HepG2 (cell line): ENCODE measurements around the gene PC. TPM values are rescaled to one million over a fixed set of nuclear protein-coding genes. Genes with fewer than 3 reads are reported as not detected.

Experiments used
- ATAC-seq: fragments of 200-7000 bp; cut with Tn5 transposase; 3 replicates; pipeline ENCODE4 v1.9.1; 2020; ENCODE audit warnings: mild to moderate bottlenecking, moderate library complexity
- BruUV-seq: library from RNA; stranded (reverse); fragments of 400-500 nt; replicated peaks from 2 replicates; lab custom pipeline; 2021; lab: Mats Ljungman, UMichigan
- CTCF ChIA-PET: fragments of 300-600 bp; formaldehyde crosslinking; extraction: SDS; loops from one replicate; lab custom pipeline; 2021; ENCODE audit warnings: low total read pairs, inconsistent platforms, low intra/inter-chr PET ratio; lab: Yijun Ruan, JAX
- POLR2A ChIA-PET: fragments of 350-600 bp; sonication (Branson Sonifier 250); formaldehyde crosslinking; loops from one replicate; lab custom pipeline; 2020; ENCODE audit warnings: antibody characterized with exemption, inconsistent platforms; lab: Yijun Ruan, JAX
- DNase-seq: peaks from one replicate; pipeline ENCODE4 v3.0.0-alpha.2; 2015; ENCODE audit warnings: low spot score
- FAIRE-seq: peaks from 3 replicates; lab custom pipeline; 2011; peaks lifted over from hg19 to GRCh38; lab: Jason Lieb, UNC
- H2AFZ ChIP-seq: one replicate; pipeline ENCODE4 v1.6.1; 2011; ENCODE audit warnings: low read length, inconsistent platforms
- H3K27ac ChIP-seq: fragments of 300-600 bp; 3 replicates; pipeline ENCODE4 v1.8.0; 2011; ENCODE audit warnings: mixed run types, mild to moderate bottlenecking, mixed read lengths, low read length, inconsistent platforms; ENCODE audit not compliant: insufficient read depth; ENCODE audit errors: extremely low read length
- H3K27me3 ChIP-seq, 2 experiments: fragments of 200-600 bp in 1 of 2; 2 replicates in 1 of 2; 3 replicates in 1 of 2; pipeline versions ENCODE4 v1.6.0 to v1.8.0; 2011; ENCODE audit warnings: low read length in 2 of 2, mild to moderate bottlenecking in 2 of 2, moderate library complexity in 2 of 2, inconsistent platforms in 1 of 2; ENCODE audit not compliant: insufficient read depth in 2 of 2, control insufficient read depth in 1 of 2
- H3K36me3 ChIP-seq, 2 experiments: fragments of 200-600 bp in 1 of 2; replicated peaks in 1 of 2; 2 replicates in 1 of 2; 3 replicates in 1 of 2; pipeline versions ENCODE4 v1.5.1 to v1.8.0; 2011; ENCODE audit warnings: low read length in 2 of 2, inconsistent platforms in 1 of 2; ENCODE audit not compliant: insufficient read depth in 2 of 2, control insufficient read depth in 1 of 2
- H3K4me1 ChIP-seq: 2 replicates; pipeline ENCODE4 v1.5.1; 2012; ENCODE audit warnings: low read length, inconsistent platforms; ENCODE audit not compliant: insufficient read depth
- H3K4me2 ChIP-seq: 2 replicates; pipeline ENCODE4 v1.6.0; 2011; ENCODE audit warnings: low read depth, low read length, inconsistent platforms
- H3K4me3 ChIP-seq, 3 experiments: fragments of 200-600 bp in 1 of 3; sonication (generic), shearing (Covaris generic) in 1 of 3; replicated peaks in 1 of 3; 2 replicates each; pipeline ENCODE4 v1.5.1; 2011 to 2016; ENCODE audit warnings: low read length in 3 of 3, inconsistent platforms in 2 of 3, low read depth in 2 of 3, mild to moderate bottlenecking in 2 of 3, control low read depth in 1 of 3, mixed read lengths in 1 of 3; ENCODE audit not compliant: insufficient read depth in 1 of 3
- H3K79me2 ChIP-seq: one replicate; pipeline ENCODE4 v1.6.1; 2011; ENCODE audit warnings: low read length, inconsistent platforms; ENCODE audit not compliant: insufficient read depth
- H3K9ac ChIP-seq: 2 replicates; pipeline ENCODE4 v1.6.0; 2011; ENCODE audit warnings: mild to moderate bottlenecking, low read depth, low read length, inconsistent platforms; ENCODE audit not compliant: insufficient read depth
- H3K9me3 ChIP-seq: 2 replicates; pipeline ENCODE4 v1.5.1; 2012; ENCODE audit warnings: mild to moderate bottlenecking, low read length
- H4K20me1 ChIP-seq: 2 replicates; pipeline ENCODE4 v1.6.0; 2011; ENCODE audit warnings: inconsistent platforms, mild to moderate bottlenecking, low read length, moderate library complexity; ENCODE audit not compliant: insufficient read depth
- CERS6 ChIP-seq: sonication (generic); formaldehyde crosslinking; IDR thresholded peaks from 2 replicates; pipeline ENCODE4 v1.5.0; 2020; ENCODE audit warnings: missing genetic modification reagents
- CTCF ChIP-seq: sonication (generic); formaldehyde crosslinking; IDR thresholded peaks from 2 replicates; pipeline ENCODE4 v1.5.0; 2020; ENCODE audit warnings: mild to moderate bottlenecking, missing genetic modification reagents, moderate library complexity
- HDAC6 ChIP-seq: fragments of 200-600 bp; sonication (generic); IDR thresholded peaks from 2 replicates; pipeline ENCODE4 v1.7.0; 2017; ENCODE audit warnings: mild to moderate bottlenecking, antibody characterized with exemption, low read length, low read depth
- HMGA1 ChIP-seq: sonication (generic); formaldehyde crosslinking; conservative IDR thresholded peaks from 2 replicates; pipeline ENCODE4 v1.4.0; 2020; ENCODE audit warnings: missing genetic modification reagents
- KAT8 ChIP-seq: IDR thresholded peaks from 2 replicates; pipeline ENCODE4 v1.6.1; 2016; ENCODE audit warnings: missing genetic modification reagents, missing compliant biosample characterization
- MAFK ChIP-seq, 2 experiments: IDR thresholded peaks in 1 of 2; conservative IDR thresholded peaks in 1 of 2; 2 replicates each; pipeline ENCODE4 v1.6.1; 2011; ENCODE audit warnings: improper control_type of control experiment in 2 of 2, low read length in 2 of 2
- MIER3 ChIP-seq: IDR thresholded peaks from 2 replicates; pipeline ENCODE4 v1.6.1; 2016; ENCODE audit warnings: missing compliant biosample characterization, borderline replicate concordance
- SMARCC2 ChIP-seq: fragments of 450-650 bp; IDR thresholded peaks from 2 replicates; pipeline ENCODE4 v1.6.1; 2017; ENCODE audit warnings: antibody characterized with exemption, mild to moderate bottlenecking
- STAG1 ChIP-seq: sonication (generic); formaldehyde crosslinking; IDR thresholded peaks from 2 replicates; pipeline ENCODE4 v1.4.0; 2020; ENCODE audit warnings: missing genetic modification reagents
- TARDBP ChIP-seq: sonication (generic); formaldehyde crosslinking; IDR thresholded peaks from 2 replicates; pipeline ENCODE4 v1.8.0; 2022; ENCODE audit warnings: mild to moderate bottlenecking, missing genetic modification reagents
- TBL1XR1 ChIP-seq: fragments of 150-350 bp; IDR thresholded peaks from 2 replicates; pipeline ENCODE4 v1.6.1; 2014; ENCODE audit warnings: borderline replicate concordance, low read length; ENCODE audit not compliant: partially characterized antibody
- YEATS2 ChIP-seq: sonication (generic); formaldehyde crosslinking; IDR thresholded peaks from 2 replicates; pipeline ENCODE4 v1.4.0; 2020; ENCODE audit warnings: missing genetic modification reagents, borderline replicate concordance
- ZBTB26 ChIP-seq: IDR thresholded peaks from 2 replicates; pipeline ENCODE4 v1.6.1; 2016; ENCODE audit warnings: missing compliant biosample characterization, missing genetic modification reagents, borderline replicate concordance
- ZFP62 ChIP-seq: sonication (generic); formaldehyde crosslinking; IDR thresholded peaks from 2 replicates; pipeline ENCODE4 v1.4.0; 2020; ENCODE audit warnings: missing genetic modification reagents
- ZNF225 ChIP-seq: sonication (generic); formaldehyde crosslinking; IDR thresholded peaks from 2 replicates; pipeline ENCODE4 v1.4.0; 2020; ENCODE audit warnings: mild to moderate bottlenecking, missing genetic modification reagents
- ZNF780A ChIP-seq: sonication (generic); formaldehyde crosslinking; IDR thresholded peaks from 2 replicates; pipeline ENCODE4 v1.8.0; 2022; ENCODE audit warnings: mild to moderate bottlenecking, missing genetic modification reagents, moderate library complexity
- WGBS: methylation state at CpG from one replicate; pipeline ENCODE4 v1.1.6; 2017; ENCODE audit warnings: low lambda C conversion rate; 5-methylcytosine and 5-hydroxymethylcytosine counted together
- in situ Hi-C: cut with HindIII; loops from 2 replicates; pipeline ENCODE4 v1.10.0; 2017; ENCODE audit warnings: low pct_unique_long_range_greater_than_20kb; ENCODE audit not compliant: extremely low pct_ligation_motif_present
- intact Hi-C: fragments of 100-400 bp; cut with micrococcal nuclease; formaldehyde crosslinking; loops from one replicate; pipeline ENCODE4 v1.10.0; 2022; ENCODE audit not compliant: unreplicated experiment
- polyA plus RNA-seq, 8 experiments: library from polyadenylated mRNA; depleted of rRNA in 3 of 8; stranded (reverse) in 7 of 8; unstranded in 1 of 8; fragments of >200 nt; fragmentation: Illumina TruSeq in 4 of 8; extraction: Trizol in 4 of 8; gene quantifications; 2 replicates each; pipeline versions ENCODE4 v1.2.1 to v1.2.3, GENCODE V29; 2011 to 2016; ENCODE audit warnings: low read depth in 4 of 8, missing spikeins in 1 of 8, mixed read lengths in 1 of 8; ENCODE audit not compliant: insufficient read depth in 1 of 8
- total RNA-seq, 5 experiments: library from RNA; depleted of rRNA; stranded (reverse); fragments of >200 nt; fragmentation: Illumina TruSeq; extraction: Trizol; gene quantifications; 2 replicates each; pipeline ENCODE4 v1.2.3, GENCODE V29; 2016; ENCODE audit warnings: low read depth in 1 of 5
- TF ChIP-seq, protein P1 (sequence below): sonication (generic); formaldehyde crosslinking; IDR thresholded peaks from 2 replicates; pipeline ENCODE4 v1.4.0; 2020; ENCODE audit warnings: missing genetic modification reagents, mild to moderate bottlenecking, borderline replicate concordance

The PC gene
- total and polyA plus RNA-seq, 2 of the 13 experiments (the other 11 are each of a cell fraction or from before 2014, with no cell fraction given): 29.0 to 39.0 TPM

GRCh38 chr11:66909181-66909580 is 49.0 kb downstream of the PC start (continued):
- no peak for TF ChIP-seq CTCF (CRISPR knock-in tag)
- no peak for TF ChIP-seq TARDBP (CRISPR knock-in tag)

DNA sequence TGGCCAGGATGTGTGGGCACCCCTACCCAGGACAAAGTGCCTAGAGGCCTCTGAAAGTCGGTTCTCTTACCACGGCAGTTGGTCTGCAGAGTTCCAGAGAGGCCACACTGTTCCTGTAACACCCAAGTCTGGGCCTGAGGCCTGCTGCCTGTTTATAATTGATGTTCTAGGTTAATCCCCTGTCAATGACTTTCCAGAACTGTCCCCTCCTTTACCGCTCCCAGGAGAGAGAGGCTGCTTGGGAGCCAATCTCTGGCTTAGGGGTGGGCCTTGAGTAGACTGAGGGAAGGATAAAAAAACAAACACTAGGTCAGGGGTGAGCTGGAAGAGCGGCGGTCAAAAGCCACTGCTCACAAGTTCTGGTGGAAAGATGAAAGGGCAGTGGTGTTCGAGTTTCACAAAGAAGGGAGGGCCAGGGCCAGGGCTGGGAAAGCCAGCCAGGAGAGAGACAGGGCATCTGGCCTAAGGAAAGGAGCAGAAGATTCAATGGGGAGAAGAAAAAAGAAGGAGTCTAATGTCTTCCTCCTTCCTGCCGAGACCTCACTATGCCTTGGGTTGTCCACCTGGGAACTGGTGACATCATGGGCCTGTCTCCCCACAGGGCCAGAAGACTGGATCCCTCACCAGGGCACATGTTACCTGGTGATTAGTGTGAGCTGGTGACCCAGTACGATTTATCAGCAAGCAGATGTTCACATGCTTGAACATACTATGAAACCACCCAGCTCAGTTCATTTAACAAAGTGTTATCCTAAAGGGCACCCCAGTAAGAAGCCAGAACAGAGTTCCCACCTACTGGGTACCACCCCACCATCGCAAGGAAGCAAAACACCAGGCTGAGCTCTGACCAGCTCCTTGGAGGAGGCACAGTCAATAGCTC is 50.2 kb downstream of the PC start:
- Histone ChIP-seq H3K9ac (peak overlapping the region; percentile 74), H3K36me3 (0 out of 5 replicates have a peak, but pooled peaks cover 0 to 2% of the 10 kb centered on the region in 2 experiments), H3K4me1 (peaks cover 94% of the 10 kb centered on the region), H4K20me1 (no peaks in the 10 kb centered on the region), H3K27me3 (no peaks in the 10 kb centered on the region), H3K27ac (peak overlapping the region; percentile 89), H3K79me2 (peaks cover 47% of the 10 kb centered on the region), H2AFZ (no peak overlapping the region), H3K4me2 (peak overlapping the region; percentile 97), H3K4me3 (peak overlapping the region; percentile 17 to 70 (median 21)), H3K9me3 (no peaks in the 10 kb centered on the region)
- ChIA-PET CTCF (interaction anchor here (1.0 kb wide), 1 partner anchor 39 kb away, joined by 3 read pairs; no protein-coding TSS in a partner anchor), POLR2A (interaction anchor here (0.6 to 4.0 kb wide), 8 partner anchors 16 to 332 kb away, joined by 3 to 15 read pairs (median 4); partner anchors contain the start of gene PC)
- intact Hi-C loops: loop anchor here (5.0 kb wide), 1 partner anchor 49 kb away; the partner anchor contains the start of gene PC
- ATAC-seq (peak; percentile 73), DNase-seq (peak; percentile 89), FAIRE-seq (peak; percentile 93)
- in situ Hi-C loops: no loop called here
- 21% methylated on average over 9 of the region's 9 CpGs for WGBS
- no TSS peak for BruUV-seq
- no peak for TF ChIP-seq MAFK (conservative IDR thresholded peaks at IDR 0.05 in 1 of 2, IDR thresholded peaks at IDR 0.05 in 1 of 2; ENCODE audit: low read length in 2 of 2)
- TF ChIP-seq YEATS2 (CRISPR knock-in tag): no peak
- TF ChIP-seq HMGA1 (CRISPR knock-in tag): no peak
- TF ChIP-seq SMARCC2: no peak
- TF ChIP-seq ZBTB26 (CRISPR knock-in tag): peak; percentile 98
- TF ChIP-seq STAG1: peak; percentile 19; the same call in 1 of the 2 replicates
- no peak for TF ChIP-seq ZNF225 (CRISPR knock-in tag)
- TF ChIP-seq TBL1XR1: no peak
- TF ChIP-seq HDAC6: no peak
- TF ChIP-seq MIER3 (CRISPR knock-in tag): no peak
- no peak for TF ChIP-seq ZNF780A (CRISPR knock-in tag)
- peak; percentile 24; the same call in 1 of the 2 replicates for TF ChIP-seq KAT8 (CRISPR knock-in tag)
- TF ChIP-seq, protein P1, sequence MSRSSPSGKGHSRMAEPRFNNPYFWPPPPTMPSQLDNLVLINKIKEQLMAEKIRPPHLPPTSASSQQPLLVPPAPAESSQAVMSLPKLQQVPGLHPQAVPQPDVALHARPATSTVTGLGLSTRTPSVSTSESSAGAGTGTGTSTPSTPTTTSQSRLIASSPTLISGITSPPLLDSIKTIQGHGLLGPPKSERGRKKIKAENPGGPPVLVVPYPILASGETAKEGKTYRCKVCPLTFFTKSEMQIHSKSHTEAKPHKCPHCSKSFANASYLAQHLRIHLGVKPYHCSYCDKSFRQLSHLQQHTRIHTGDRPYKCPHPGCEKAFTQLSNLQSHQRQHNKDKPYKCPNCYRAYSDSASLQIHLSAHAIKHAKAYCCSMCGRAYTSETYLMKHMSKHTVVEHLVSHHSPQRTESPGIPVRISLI (CRISPR knock-in tag): peak; percentile 95
- no peak for TF ChIP-seq ZFP62 (CRISPR knock-in tag)
- no peak for TF ChIP-seq CERS6 (CRISPR knock-in tag)
